Right lobe of liver (tissue), 4 donors: ENCODE data around the gene KRTAP9-7.

Experiments
- POLR2A ChIP-seq: fragments of 450-650 bp; IDR thresholded peaks from one replicate; pipeline ENCODE4 v1.6.1; 2017; ENCODE audit warnings: antibody characterized with exemption, mild to moderate bottlenecking
- TF ChIP-seq, protein P1 (sequence below), 4 donors: fragments of 200-600 bp in 3 of 4; fragments of 450-650 bp in 1 of 4; IDR thresholded peaks; one replicate each; pipeline versions ENCODE4 v1.5.1 to v1.8.0; 2016 to 2022; ENCODE audit warnings: antibody characterized with exemption in 4 of 4, mild to moderate bottlenecking in 2 of 4
- donor health status: DM: no; HTN: no; CAD: no.
- donor health status: DM: no; HTN: no; CAD: no.
- donor health status: DM: no; HTN: yes; CAD: no.

DNA sequence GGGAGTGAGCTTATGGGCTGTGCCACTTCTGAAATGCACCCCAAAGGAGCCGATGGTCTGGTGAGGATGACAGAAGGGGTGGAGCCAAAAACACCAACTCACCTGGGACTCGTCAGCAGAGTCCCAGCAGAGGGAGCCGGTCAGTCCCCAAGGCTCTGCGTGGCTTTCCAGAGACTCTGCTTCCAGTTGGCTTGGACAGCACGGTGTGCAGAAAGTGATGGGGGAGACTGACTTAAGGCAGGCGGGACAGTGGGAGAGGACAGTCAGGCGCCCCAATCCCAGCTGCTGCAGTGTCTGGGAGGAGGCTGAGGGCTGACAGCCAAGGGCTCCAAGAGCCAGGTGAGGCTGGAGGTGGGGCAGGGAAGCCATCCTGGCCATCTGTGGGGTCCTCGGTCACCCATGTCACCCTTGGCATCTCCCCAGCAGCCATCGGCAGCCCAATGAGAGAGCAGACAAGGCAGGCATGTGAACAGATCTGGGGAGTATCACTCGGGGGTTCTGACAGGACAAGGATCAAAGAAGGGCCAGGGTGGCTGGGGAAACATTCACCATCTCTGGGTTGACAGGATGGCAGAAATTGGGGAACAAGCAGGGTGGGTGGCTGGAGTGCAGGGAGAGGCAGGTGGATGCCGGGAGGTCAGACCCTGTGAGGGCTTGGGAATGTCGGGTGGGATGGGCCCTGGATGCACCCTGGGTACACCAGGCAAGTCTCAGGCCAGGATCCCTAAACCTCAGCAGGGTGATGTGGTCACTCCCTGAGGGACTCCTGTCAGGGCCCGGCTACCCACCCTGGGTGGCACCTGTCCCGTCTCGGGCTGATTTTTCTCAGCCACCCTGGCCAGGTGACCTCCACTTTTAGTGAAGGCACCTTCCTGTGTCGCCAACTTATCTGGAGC lies 48.9 kb downstream of the KRTAP9-7 start:
- TF ChIP-seq, protein P1, sequence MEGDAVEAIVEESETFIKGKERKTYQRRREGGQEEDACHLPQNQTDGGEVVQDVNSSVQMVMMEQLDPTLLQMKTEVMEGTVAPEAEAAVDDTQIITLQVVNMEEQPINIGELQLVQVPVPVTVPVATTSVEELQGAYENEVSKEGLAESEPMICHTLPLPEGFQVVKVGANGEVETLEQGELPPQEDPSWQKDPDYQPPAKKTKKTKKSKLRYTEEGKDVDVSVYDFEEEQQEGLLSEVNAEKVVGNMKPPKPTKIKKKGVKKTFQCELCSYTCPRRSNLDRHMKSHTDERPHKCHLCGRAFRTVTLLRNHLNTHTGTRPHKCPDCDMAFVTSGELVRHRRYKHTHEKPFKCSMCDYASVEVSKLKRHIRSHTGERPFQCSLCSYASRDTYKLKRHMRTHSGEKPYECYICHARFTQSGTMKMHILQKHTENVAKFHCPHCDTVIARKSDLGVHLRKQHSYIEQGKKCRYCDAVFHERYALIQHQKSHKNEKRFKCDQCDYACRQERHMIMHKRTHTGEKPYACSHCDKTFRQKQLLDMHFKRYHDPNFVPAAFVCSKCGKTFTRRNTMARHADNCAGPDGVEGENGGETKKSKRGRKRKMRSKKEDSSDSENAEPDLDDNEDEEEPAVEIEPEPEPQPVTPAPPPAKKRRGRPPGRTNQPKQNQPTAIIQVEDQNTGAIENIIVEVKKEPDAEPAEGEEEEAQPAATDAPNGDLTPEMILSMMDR (IDR thresholded peaks at IDR 0.05): peak in 2 of 4 donors; percentile 16 to 34
- TF ChIP-seq POLR2A: no peak
